ENCODE data around the gene FOXP1. TPM values are rescaled to one million over a fixed set of nuclear protein-coding genes. Genes with fewer than 3 reads are reported as not detected.

The FOXP1 gene
- total and polyA plus RNA-seq, 3 donors from 2014 or later, result 37.8 to 105 (median 75.9) TPM

DNA sequence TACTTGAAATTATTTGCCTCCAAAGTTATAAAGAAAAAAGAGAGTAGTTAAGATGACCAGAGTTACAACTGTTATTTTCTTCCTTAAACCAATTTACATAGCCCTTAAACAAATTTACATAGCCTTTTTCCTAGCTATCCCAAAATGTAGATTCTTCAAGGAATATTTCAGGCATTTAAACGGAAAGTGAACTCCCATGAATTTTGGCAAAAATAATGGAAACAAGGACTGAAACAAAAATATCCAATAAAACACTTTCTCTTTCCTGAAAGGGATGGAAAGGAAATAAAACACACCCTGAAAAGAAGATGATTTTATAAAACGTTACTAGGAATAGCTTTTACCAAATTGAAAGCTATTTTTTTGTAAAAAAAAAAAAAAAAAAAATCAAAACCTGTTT lies 418.6 kb downstream of the FOXP1 start:
- H3K27me3 ChIP-seq, result no peaks in the 10 kb centered on the region
- TF ChIP-seq, protein P1, sequence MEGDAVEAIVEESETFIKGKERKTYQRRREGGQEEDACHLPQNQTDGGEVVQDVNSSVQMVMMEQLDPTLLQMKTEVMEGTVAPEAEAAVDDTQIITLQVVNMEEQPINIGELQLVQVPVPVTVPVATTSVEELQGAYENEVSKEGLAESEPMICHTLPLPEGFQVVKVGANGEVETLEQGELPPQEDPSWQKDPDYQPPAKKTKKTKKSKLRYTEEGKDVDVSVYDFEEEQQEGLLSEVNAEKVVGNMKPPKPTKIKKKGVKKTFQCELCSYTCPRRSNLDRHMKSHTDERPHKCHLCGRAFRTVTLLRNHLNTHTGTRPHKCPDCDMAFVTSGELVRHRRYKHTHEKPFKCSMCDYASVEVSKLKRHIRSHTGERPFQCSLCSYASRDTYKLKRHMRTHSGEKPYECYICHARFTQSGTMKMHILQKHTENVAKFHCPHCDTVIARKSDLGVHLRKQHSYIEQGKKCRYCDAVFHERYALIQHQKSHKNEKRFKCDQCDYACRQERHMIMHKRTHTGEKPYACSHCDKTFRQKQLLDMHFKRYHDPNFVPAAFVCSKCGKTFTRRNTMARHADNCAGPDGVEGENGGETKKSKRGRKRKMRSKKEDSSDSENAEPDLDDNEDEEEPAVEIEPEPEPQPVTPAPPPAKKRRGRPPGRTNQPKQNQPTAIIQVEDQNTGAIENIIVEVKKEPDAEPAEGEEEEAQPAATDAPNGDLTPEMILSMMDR (IDR thresholded peaks at IDR 0.05), result no peak
- TF ChIP-seq POLR2A (IDR thresholded peaks at IDR 0.05), result no peak
- H3K9me3 ChIP-seq, result no peaks in the 10 kb centered on the region
- no peak for DNase-seq
- H3K4me1 ChIP-seq, result no peaks in the 10 kb centered on the region
- no peak overlapping the region for H3K27ac ChIP-seq
- H3K4me3 ChIP-seq, result no peak overlapping the region
- WGBS, 2 donors, result 60 to 65% methylated on average over 2 of the region's 2 CpGs
- no peaks in the 10 kb centered on the region for H3K36me3 ChIP-seq (ENCODE audit: low read depth, missing control alignments)
- intact Hi-C loops (cut with DNase I; ENCODE audit: low total_unique reads), result no loop called here

DNA sequence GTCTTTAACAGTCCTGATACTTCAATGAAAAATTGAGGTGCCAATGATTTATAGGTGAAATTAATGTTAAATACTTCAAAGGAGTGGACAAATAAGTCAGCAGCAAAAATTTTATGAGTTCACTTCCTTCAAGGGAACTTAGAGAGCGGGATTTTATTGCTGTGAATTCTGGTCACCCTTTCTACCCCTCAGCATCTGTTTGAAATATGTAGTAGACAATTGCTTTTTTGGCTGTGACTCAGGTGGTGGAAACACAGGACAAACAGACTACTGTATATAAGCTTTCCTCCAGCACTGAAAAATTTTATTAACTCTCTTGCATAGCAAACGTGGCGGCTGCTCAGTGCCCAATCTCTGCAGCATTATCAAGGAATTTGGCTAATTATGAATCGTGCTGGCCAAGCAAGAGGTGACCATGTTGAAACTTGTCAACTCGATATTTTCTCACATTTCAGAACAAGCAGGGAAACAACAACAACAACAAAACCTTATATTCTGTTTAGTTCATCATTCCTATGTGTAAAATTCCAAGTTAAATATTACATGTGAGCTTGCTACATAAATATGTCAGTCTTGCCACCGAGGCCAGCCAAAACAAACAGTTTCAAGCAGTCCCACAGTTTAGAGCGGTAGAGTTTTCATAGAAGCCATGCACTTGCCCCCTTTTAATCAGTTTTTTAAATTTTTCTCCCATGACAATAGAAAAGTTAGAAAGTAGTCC lies 420.2 kb downstream of the FOXP1 start:
- DNase-seq, result no peak
- no peaks in the 10 kb centered on the region for H3K27me3 ChIP-seq
- no peak overlapping the region for H3K4me3 ChIP-seq
- no peak overlapping the region for H3K27ac ChIP-seq
- WGBS, 2 donors, result 68 to 71% methylated on average over 7 of the region's 7 CpGs
- TF ChIP-seq, protein P1 (IDR thresholded peaks at IDR 0.05), result no peak
- TF ChIP-seq POLR2A (IDR thresholded peaks at IDR 0.05), result no peak
- no peaks in the 10 kb centered on the region for H3K4me1 ChIP-seq
- intact Hi-C loops (cut with DNase I; ENCODE audit: low total_unique reads), result no loop called here
- H3K9me3 ChIP-seq, result no peaks in the 10 kb centered on the region
- H3K36me3 ChIP-seq (ENCODE audit: low read depth, missing control alignments), result no peaks in the 10 kb centered on the region

- 83 to 97% methylated on average over 1 of the region's 1 CpG for WGBS, 2 donors
- no peak overlapping the region for H3K4me3 ChIP-seq
- intact Hi-C loops (cut with DNase I; ENCODE audit: low total_unique reads), result no loop called here
- H3K27me3 ChIP-seq, result no peaks in the 10 kb centered on the region
- no peak for DNase-seq
- H3K27ac ChIP-seq, result no peak overlapping the region
- H3K4me1 ChIP-seq, result no peaks in the 10 kb centered on the region
- no peaks in the 10 kb centered on the region for H3K9me3 ChIP-seq
- H3K36me3 ChIP-seq (ENCODE audit: low read depth, missing control alignments), result no peaks in the 10 kb centered on the region
- no peak for TF ChIP-seq POLR2A (IDR thresholded peaks at IDR 0.05)
- TF ChIP-seq, protein P1 (IDR thresholded peaks at IDR 0.05), result no peak
These were observed 421.3 kb downstream of the FOXP1 start for GRCh38 chr3:71162221-71162620.

DNA sequence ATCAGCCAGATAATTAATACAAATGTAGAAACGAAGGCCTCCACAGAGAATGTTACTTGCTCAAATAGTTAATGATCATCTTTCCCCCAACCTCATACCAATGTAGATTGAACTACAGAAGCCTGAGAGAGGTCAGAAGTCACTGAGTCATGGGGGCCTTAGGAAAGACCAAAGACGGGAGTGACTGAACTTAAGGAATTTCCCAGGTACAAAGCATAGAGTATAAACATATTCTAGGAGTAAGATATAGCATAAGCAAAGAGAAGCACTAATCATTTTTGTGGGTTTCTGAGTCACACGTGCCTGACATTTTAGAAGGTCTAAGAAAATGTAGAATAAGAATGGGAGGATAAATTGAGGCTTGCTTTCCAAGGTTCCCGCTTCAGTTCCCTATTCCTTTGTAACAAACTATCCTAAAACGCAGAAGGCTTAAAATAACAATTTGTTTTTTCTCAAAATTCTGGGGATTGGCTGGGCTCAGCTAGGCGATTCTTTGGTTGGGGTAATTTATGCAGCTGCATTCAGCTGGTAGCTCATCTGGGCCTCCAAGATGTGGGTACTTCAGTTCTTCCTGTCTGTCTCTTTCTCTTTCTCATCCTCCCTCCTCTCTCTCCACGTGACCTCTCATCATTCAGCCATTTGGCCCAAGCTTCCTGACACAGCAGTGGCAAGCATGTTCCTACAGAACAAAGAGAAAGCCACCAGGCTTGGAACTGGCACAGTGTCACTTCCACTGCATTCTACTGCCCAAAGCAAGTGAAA lies 422.6 kb downstream of the FOXP1 start:
- no peak for DNase-seq
- 95% methylated on average over 7 of the region's 7 CpGs for WGBS, 2 donors

More for the DNA sequence above, 422.6 kb downstream of the FOXP1 start:
- H3K36me3 ChIP-seq (ENCODE audit: low read depth, missing control alignments), result no peaks in the 10 kb centered on the region
- H3K27ac ChIP-seq, result no peak overlapping the region
- no peak overlapping the region for H3K4me3 ChIP-seq
- no peaks in the 10 kb centered on the region for H3K4me1 ChIP-seq
- TF ChIP-seq, protein P1 (IDR thresholded peaks at IDR 0.05), result no peak
- no peak for TF ChIP-seq POLR2A (IDR thresholded peaks at IDR 0.05)
- no peaks in the 10 kb centered on the region for H3K27me3 ChIP-seq
- intact Hi-C loops (cut with DNase I; ENCODE audit: low total_unique reads), result no loop called here
- no peaks in the 10 kb centered on the region for H3K9me3 ChIP-seq
